ENCODE results near the gene MTA1.
A peak's percentile ranks its signal among the peaks of the same experiment; 100 is the strongest.

Gene MTA1

DNA sequence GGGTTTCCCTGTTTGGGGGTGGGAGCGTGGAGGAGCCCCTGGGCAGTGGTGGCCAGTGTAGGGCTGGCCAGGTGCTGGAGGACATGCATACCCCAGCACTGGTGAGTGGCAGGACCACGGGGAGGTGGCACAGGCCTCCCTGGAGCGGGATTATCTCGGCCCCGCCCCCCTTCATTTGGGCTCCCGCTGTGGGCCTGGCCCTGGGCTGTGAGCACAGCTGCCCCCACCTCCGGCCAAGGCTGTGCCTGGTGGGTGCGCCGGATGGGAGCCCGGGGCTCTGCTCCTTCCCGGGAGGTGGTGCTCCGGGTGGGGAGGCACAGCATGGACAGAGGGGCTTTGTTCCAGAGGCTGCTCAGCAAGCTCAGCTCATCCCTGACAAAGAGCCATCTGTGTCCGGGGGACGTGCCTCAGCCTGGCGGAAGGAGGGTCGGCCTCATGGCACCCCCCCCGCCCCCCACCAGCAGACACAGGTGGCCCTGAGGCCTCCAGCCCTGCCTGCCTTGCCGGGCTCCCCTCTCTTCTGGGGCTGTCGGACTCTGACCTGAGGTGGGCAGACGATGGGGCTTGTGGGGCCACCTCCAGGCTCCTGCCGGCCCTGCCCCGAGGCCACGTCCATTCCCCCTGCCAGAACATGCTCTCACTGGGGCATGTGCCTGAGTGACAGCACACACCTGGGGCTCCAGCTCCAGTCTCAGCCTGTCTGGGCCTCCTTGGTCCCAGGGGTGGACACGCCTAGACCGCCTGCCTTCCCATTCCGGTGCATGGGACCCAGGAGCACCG, 79.8 kb downstream of the MTA1 start:
- peak; percentile 17 for DNase-seq (ENCODE audit: low spot score)

DNA sequence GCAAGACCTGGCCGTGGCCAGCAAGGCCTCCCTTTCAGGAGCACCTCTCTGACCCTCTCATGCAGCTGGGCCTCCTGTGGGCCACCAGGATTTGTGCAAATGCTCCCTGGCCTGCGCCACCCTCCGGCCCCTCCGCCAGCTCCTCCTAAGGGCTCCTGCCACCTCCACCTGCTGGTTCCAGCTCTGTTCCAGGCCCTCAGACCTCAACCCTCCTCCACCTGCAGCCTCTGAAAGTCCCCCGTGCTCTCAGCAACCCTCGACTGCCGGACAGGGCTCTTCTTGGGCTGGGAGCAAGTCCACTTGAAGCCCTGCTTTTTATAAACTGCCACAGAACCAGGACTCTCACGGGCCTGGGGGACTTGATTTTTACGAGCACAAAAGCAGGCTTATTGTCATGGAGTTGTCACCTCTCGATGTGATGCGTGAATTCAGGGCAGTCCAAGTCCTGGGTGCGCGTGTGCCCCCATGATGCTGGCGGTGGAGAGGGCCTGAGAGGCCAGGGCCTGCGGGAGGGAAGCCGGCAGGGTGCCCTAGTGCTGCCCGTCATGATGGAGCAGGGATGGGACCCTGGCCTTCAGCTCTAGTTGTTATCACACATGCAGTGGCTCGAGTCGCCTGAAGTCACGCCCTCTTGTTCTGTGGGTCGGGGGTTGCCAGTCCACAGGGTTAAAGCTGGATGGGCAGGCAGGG, 80.6 kb downstream of the MTA1 start:
- DNase-seq (ENCODE audit: low spot score) = no peak

DNA sequence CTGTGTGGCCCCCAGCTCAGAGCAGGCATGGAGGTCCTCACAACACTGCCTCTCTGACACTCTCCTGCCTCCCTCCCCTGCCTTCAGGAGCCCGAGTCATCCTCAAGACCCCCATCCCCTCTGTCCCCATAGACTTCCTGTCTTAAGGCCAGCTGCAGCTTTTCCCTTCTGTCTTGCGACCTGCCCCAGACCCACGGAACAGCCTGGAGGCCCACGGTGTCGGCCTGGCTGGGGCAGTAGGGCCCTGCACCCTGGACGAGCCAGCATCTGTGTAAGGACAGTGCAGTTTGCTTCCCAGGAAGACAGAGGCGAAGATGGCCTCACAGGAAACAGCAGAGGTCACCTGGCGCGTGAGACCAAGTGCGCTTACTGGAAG, 81.1 kb downstream of the MTA1 start:
- no peak for DNase-seq (ENCODE audit: low spot score)

DNA sequence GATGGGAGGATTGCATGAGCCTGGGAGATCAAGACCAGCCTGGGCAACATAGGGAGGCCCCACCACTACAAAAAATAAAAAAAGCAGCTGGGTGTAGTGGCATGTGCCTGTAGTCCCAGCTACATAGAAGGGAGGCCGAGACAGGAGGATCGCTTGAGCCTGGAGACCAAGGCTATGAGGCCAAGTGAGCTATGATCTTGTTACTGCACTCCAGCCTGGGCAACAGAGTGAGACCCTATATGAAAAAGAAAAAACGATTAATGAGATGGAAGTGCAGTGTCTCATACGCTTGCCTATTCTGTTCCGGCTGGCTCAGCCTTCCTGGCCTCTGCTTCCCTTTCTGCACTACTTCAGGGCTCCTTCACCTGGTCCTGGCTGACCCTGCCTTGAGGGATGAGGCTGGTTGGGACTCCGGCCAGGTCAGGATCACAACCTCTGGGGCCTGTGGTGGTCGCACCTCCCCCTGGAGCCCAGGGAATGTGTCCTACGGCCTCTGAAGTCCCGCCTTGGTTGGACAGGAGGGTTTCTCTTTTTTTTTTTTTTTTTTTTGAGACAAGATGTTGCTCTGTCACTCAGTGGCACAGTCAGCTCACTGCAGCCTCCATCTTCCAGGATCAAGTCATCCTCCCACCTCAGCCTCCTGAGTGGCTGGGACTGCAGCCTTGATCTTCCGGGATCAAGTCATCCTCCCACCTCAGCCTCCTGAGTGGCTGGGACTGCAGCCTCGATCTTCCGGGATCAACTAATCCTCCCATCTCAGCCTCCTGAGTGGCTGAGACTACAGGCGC, 82.1 kb downstream of the MTA1 start:
- no peak for DNase-seq (ENCODE audit: low spot score)

DNA sequence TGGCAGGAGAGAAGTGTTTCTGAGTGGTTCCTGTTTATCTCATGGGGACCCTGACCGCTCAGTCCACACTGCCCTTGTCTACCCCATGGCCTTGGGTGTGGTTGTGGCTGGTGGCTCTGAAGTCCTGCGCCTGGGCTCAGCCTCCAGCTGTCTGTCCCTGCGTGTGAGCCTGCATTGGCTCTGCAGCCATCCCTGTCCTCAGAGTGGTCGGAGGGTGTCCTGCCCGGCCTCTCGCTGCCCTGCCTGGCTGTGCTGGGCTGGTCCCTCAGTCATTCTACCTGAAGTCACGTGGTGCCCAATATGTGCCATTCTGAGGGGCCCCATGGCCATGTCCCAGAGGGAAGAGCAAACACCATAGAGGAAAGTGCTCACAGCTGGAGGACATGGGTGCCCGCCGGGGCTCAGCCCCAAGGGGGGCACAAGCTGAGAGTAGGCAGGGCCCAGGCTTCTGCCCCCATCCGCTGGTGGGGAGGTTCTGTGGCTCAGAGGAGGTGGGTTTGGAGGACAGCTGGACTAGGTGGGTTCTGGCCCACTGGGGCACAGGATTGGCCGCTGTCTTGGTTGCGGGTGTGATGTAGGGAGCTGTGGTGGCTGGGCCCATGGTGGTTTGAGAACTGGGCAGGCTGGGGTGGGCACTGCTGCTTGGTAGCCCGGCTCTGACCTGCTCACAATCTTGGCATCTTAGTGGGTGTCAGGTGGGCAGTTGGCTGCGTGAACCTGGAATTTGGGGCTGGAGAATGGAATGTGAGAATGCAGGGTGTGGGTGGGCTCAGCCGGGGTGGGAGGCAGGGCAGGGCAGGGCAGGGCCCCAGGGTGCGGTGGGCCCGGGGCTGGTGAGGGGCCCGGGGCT, 83.0 kb downstream of the MTA1 start:
- no peak for DNase-seq (ENCODE audit: low spot score)

DNA sequence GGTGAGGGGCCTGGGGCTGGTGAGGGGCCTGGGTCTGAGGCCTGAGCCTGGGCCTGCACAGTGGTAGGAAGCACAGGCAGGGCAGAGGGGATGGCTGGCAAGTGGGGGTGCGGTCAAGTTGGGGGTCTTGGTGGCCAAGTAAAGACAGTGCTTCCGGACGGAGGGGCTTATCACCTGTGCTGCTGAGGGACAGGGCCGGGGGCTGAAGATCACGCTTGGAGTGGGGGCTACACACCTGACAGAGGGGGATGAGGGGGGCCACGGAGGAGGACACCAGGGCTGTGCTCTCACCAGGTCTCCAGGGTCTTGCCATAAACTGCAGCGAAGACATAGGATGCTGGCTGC, 83.6 kb downstream of the MTA1 start:
- no peak for DNase-seq (ENCODE audit: low spot score)

DNA sequence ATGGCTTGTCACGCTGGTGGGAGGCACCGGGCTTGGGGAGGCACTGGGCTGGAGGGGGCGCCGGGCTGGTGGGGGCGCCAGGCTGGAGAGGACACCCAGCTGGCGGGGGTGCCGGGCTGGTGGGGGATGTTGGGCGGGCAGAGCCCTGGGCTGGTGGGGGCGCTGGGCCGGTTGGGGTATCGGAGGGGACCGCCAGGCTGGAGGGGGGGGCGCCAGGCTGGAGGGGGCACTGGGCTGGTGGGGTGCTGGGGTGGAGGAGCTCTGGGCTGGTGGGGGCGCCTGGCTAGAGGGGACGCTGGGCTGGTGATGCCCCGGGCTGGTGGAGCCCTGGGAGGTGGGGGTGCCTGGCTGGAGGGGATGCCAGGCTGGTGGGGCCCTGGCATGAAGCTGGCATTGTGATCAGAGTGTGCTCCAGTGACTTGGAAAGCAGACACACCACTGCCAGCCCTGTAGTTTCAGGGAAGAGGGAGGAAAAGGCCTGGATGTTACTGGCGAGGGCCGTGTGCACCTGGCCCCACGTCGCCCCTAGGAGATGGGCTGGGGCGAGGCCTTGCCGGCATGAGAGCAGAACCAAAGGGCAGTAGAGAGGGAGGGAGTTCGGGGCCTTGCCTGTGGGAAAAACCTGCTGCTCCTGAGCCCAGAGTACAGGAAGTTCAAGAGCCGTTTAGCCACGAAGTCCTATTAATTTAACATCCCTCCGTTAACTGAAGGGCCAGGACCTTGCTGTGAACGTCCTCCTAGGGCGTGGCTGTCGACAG, 84.5 kb downstream of the MTA1 start:
- peak; percentile 7 for DNase-seq (ENCODE audit: low spot score)

DNA sequence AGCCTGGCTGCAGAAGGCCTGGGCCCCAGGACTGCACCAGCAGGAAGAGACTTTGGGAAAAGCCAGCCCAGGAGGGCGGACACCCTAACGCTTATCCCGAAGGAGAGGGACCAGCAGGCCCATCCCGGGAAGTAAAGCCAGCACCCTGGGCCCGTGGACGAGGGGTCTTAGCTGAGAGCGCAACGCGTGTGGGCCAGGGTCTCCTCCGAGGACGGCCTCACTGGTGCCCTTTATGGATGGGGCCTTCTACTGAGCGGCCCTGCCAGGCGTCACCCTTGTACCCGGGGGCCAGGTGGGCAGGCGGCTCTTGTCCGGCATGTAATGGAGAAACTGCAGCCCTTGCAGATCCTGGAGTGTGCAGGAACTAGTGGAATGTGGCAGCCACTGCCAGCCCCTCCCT, 85.5 kb downstream of the MTA1 start:
- no peak for DNase-seq (ENCODE audit: low spot score)

DNA sequence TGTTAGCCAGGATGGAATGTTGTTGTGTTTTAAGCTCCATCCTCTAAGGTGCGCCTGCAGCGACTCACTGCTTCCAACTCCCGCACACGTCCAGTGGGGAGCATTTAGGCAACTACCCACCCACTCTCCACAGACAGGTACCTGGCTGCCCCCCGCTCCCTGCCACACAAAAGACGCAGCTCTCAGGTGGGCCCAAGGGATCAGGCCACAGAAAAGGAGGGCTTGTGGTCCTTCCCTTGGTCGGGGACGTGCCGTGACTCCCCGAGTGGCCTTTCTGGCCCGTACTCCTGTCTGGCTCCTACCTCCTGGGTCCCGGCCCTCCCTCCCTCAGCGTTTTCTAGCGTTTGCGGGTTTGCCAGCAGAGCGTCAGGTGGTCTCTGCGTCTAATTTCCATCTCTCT, 87.6 kb downstream of the MTA1 start:
- no peak for DNase-seq (ENCODE audit: low spot score)

DNA sequence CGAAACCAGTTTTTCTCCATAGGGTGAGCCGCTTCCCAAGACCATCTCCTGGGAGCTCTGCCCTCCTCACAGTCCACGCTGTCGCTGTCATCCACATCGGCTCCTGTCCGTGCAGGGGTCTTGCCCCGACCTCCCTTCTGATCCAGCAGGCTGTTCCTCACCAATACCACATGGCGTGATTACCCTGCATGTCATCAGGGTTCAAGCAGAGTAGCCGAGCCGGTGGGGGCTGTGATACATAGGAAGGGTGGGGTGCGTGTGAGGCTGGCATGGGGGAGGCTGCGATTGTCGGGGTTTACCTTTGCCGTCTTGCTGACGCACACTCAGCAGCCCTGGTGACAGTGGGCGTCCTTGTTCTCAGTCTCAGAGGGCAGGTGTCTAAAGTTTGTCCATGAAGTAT, 88.4 kb downstream of the MTA1 start:
- no peak for DNase-seq (ENCODE audit: low spot score)

DNA sequence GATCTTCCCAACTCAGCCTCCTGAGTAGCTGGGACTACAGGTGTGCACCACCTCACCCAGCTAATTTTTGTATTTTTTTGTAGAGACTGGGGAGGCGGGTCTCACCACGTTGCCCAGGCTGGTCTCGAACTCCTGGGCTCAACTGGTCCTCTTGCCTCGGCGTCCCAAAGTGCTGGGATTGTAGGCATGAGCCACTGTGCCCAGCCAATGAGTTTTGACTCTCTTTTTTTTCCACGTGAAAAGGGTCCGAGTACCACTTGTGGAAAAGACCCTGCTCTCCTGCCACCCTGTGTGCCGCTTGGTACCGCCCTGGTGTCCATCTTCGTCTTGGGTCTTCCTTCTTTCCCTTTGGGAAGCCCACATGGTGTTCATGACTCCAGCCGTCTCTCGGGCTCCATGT, 89.0 kb downstream of the MTA1 start:
- no peak for DNase-seq (ENCODE audit: low spot score)

DNA sequence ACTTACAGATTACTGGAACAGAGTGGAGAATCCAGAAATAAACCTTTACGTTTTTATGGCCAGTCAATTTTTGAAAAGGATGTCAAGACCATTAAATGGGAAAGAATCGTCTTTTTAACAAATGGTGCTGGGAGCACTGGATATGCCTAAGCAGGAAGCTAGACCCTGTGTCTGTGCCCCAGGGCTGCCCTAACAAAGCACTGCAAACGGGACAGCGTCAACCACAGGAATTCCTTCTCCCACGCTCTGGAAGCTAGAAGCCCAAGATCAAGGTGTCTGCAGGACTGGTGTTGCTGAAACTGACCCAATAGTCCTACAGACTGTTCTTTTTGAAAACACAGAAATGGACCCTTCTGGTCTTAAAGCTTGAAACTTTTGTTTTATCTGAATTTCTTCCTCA, 97.5 kb downstream of the MTA1 start:
- DNase-seq (ENCODE audit: low spot score) = no peak

DNA sequence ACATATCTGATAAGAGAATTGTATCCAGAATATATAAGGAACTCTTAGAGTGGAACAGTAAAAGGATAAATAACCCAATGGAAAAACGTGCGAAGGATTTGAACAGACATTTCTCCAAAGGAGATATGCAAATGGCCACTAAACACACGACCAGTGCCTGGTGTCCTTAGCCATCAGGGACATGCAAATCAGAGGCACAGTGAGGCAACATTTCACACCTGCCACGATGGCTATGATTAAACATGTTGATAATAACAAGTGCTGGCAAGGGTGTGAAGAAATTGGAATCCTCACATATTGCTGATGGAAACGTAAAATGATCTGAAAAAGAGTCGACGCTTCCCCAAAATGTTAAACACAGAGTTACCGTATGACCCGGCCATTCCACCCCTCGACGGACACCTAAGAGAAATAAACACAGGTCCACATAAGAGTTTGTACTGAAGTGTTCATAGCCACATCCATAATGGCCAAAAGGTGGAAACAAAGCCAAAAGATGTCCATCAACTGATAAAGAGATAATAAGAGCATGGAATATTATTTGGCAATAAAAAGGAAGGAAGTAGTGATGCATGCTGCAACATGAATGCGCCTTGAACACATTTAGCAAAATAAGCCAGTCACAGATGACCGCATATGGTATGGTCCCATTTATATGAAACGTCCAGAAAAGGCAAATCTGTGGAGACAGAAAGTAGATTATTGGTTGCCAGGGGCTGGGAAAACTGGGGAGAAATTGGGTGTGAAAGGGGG, 100.5 kb downstream of the MTA1 start:
- no peak for DNase-seq (ENCODE audit: low spot score)
